Uterus (tissue), 4 donors: ENCODE results near the gene WSB1. TPM values are rescaled to one million over a fixed set of nuclear protein-coding genes. Genes with fewer than 3 reads are reported as not detected.
A peak's percentile ranks its signal among the peaks of the same experiment; 100 is the strongest.

Experiments
- DNase-seq, 2 donors: peaks; one replicate each; pipeline ENCODE4 v3.0.0-alpha.2; 2019 to 2020
- H3K27ac ChIP-seq, 2 donors: fragments of 200-600 bp; sonication (generic); 1 replicate in 1 of 2; 2 replicates in 1 of 2; pipeline ENCODE4 v1.5.1; 2016 to 2018
- H3K27me3 ChIP-seq, 2 donors: fragments of 200-600 bp; sonication (generic); one replicate each; pipeline ENCODE4 v1.5.1; 2018 to 2019; ENCODE audit warnings: control low read depth in 1 of 2
- H3K36me3 ChIP-seq, 2 donors: fragments of 200-600 bp; sonication (generic); one replicate each; pipeline ENCODE4 v1.5.1; 2019; ENCODE audit warnings: control low read depth in 1 of 2
- H3K4me1 ChIP-seq, 2 donors: fragments of 200-600 bp; sonication (generic); one replicate each; pipeline ENCODE4 v1.5.1; 2018 to 2019; ENCODE audit warnings: control low read depth in 1 of 2
- H3K4me3 ChIP-seq, 2 donors: fragments of 200-600 bp; sonication (generic); 1 replicate in 1 of 2; 2 replicates in 1 of 2; pipeline ENCODE4 v1.5.1; 2018 to 2019; ENCODE audit warnings: mild to moderate bottlenecking in 1 of 2
- H3K9me3 ChIP-seq, 2 donors: fragments of 200-600 bp; sonication (generic); one replicate each; pipeline ENCODE4 v1.5.1; 2019; ENCODE audit warnings: control low read depth in 1 of 2
- CTCF ChIP-seq, 4 experiments: fragments of 200-600 bp in 2 of 4; fragments of 450-650 bp in 2 of 4; sonication (generic) in 2 of 4; IDR thresholded peaks; one replicate each; pipeline ENCODE4 v1.5.1; 2016 to 2019; ENCODE audit warnings: antibody characterized with exemption in 4 of 4, mild to moderate bottlenecking in 2 of 4, moderate library complexity in 1 of 4
- POLR2A ChIP-seq, 2 donors: fragments of 450-650 bp; IDR thresholded peaks; one replicate each; pipeline ENCODE4 v1.6.1; 2016; ENCODE audit warnings: antibody characterized with exemption in 2 of 2, mild to moderate bottlenecking in 1 of 2, moderate library complexity in 1 of 2
- intact Hi-C: fragments of 100-400 bp; cut with DNase I; formaldehyde crosslinking; loops from one replicate; pipeline ENCODE4 v1.15.1; 2023; ENCODE audit warnings: low total_unique reads
- total RNA-seq, 4 donors: library from RNA; depleted of rRNA in 3 of 4; stranded (reverse); fragments of >200 nt in 3 of 4; gene quantifications; one replicate each; pipeline versions ENCODE4 v1.1.0 to v1.2.4, GENCODE V29; 2014 to 2023
- donor health status: DM: yes; HTN: yes; CAD: no.

Gene WSB1
- total RNA-seq, 4 donors from 2014 or later, result 140 to 421 (median 354) TPM

DNA sequence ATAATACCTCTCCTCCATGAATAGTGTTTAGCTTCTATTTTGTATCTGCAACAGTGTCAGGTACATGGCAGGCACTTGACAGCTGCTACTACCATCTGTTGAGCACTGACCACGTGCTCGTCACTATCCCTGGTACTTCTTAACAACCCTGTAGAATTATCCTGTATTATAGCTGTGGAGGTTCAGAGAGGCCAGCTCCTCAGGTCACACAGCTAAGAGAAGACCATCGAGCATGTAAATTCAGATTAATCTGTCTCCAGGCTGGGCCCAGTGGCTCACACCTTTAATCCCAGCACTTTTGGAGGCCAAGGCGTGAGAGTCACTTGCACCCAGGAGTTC lies 26.3 kb downstream of the WSB1 start:
- Histone ChIP-seq H3K4me1 (peaks cover 9 to 18% of the 10 kb centered on the region in 2 donors), H3K27ac (peak overlapping the region; percentile 51 to 62)
- intact Hi-C loops, result no loop called here

GRCh38 chr17:27321372-27321771 lies 27.5 kb downstream of the WSB1 start:
- no peaks in the 10 kb centered on the region for H3K27me3 ChIP-seq
- no peak overlapping the region for H3K4me3 ChIP-seq
- DNase-seq, result no peak
- intact Hi-C loops, result no loop called here
- H3K36me3 ChIP-seq, result no peaks in the 10 kb centered on the region
- peaks cover 9 to 18% of the 10 kb centered on the region in 2 donors for H3K4me1 ChIP-seq
- TF ChIP-seq POLR2A (IDR thresholded peaks at IDR 0.05), result no peak
- no peak for TF ChIP-seq CTCF (IDR thresholded peaks at IDR 0.05)
- no peaks in the 10 kb centered on the region for H3K9me3 ChIP-seq
- H3K27ac ChIP-seq, result no peak overlapping the region

More for the DNA sequence above, 26.3 kb downstream of the WSB1 start:
- Histone ChIP-seq H3K36me3 (no peaks in the 10 kb centered on the region), H3K4me3 (no peak overlapping the region), H3K27me3 (no peaks in the 10 kb centered on the region), H3K9me3 (no peaks in the 10 kb centered on the region)
- TF ChIP-seq CTCF (IDR thresholded peaks at IDR 0.05) (no peak), POLR2A (IDR thresholded peaks at IDR 0.05) (no peak)
- DNase-seq, result no peak

- H3K27me3 ChIP-seq, result no peaks in the 10 kb centered on the region
- H3K4me3 ChIP-seq, result no peak overlapping the region
- intact Hi-C loops, result no loop called here
- TF ChIP-seq CTCF (IDR thresholded peaks at IDR 0.05) (no peak), POLR2A (IDR thresholded peaks at IDR 0.05) (no peak)
- DNase-seq, result no peak
- H3K36me3 ChIP-seq, result no peaks in the 10 kb centered on the region
- peaks cover 9 to 18% of the 10 kb centered on the region in 2 donors for H3K4me1 ChIP-seq
- no peaks in the 10 kb centered on the region for H3K9me3 ChIP-seq
- H3K27ac ChIP-seq, result peak overlapping the region in 1 of 2 donors; percentile 6
These were observed 28.1 kb downstream of the WSB1 start for GRCh38 chr17:27322026-27322425.

DNA sequence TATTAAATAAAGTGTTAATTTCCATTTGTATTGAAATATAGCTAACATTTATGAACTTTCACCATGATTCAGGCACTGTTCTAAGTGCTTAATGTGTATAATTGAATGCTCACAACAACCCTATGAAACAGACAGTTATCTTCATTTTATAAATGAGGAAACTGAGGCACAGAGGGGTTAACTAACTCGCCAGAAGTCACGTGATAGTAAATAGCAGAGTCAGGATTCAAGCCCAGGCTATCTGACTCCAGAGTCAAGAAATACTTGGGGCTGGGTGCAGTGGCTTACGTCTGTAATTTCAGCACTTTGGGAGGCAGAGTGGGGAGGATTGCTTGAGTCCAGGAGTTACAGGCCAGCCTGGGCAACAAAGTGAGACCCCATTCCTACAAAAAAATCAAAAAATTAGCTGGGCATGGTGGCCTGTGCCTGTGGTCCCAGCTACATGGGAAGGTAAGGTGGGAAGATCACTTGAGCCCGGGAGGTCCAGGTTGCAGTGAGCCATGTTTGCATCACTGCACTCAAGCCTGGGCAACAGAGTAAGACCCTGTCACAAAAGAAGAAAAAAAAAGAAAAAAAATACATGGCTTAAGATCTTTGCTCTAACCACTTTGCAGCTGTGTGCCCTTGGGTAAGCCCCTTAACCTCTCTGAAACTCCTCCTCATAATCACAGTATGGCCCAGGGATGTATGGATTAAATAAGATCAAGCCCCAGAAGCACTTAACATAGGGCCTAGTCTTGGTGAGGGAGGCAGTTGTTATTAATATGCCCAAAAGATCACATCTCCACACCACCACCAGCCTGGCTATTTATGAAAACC lies 29.0 kb downstream of the WSB1 start:
- Histone ChIP-seq H3K4me1 (peaks cover 9 to 18% of the 10 kb centered on the region in 2 donors), H3K36me3 (no peaks in the 10 kb centered on the region), H3K27me3 (no peaks in the 10 kb centered on the region), H3K4me3 (no peak overlapping the region), H3K9me3 (no peaks in the 10 kb centered on the region), H3K27ac (peak overlapping the region; percentile 53 to 57)
- no peak for DNase-seq
- no peak for TF ChIP-seq CTCF (IDR thresholded peaks at IDR 0.05)
- TF ChIP-seq POLR2A (IDR thresholded peaks at IDR 0.05), result no peak
- intact Hi-C loops, result no loop called here

- H3K9me3 ChIP-seq, result no peaks in the 10 kb centered on the region
- TF ChIP-seq POLR2A (IDR thresholded peaks at IDR 0.05) (no peak), CTCF (IDR thresholded peaks at IDR 0.05) (no peak)
- peaks cover 9 to 18% of the 10 kb centered on the region in 2 donors for H3K4me1 ChIP-seq
- no peak overlapping the region for H3K4me3 ChIP-seq
- no peaks in the 10 kb centered on the region for H3K36me3 ChIP-seq
- H3K27ac ChIP-seq, result peak overlapping the region; percentile 53 to 57
- no peaks in the 10 kb centered on the region for H3K27me3 ChIP-seq
- peak; percentile 68 to 69 for DNase-seq
- intact Hi-C loops, result no loop called here
These were observed 29.8 kb downstream of the WSB1 start for GRCh38 chr17:27323538-27324215.
